H9 (cell line): ENCODE data around the gene ZNF474. TPM values are rescaled to one million over a fixed set of nuclear protein-coding genes. Genes with fewer than 3 reads are reported as not detected.
A peak's percentile ranks its signal among the peaks of the same experiment; 100 is the strongest.

Experiments used
- DNase-seq: peaks from one replicate; pipeline ENCODE4 v3.0.0-alpha.2; 2017
- H2AFZ ChIP-seq: one replicate; pipeline ENCODE4 v1.6.1; 2013; ENCODE audit warnings: mild to moderate bottlenecking, low read length, control low read depth, moderate library complexity
- H2AK5ac ChIP-seq: 2 replicates; pipeline ENCODE4 v1.6.1; 2013; ENCODE audit warnings: low read length, control low read depth, mixed read lengths; ENCODE audit not compliant: insufficient read length
- H2BK120ac ChIP-seq: one replicate; pipeline ENCODE4 v1.6.1; 2013; ENCODE audit warnings: low read depth, mild to moderate bottlenecking, low read length, control low read depth, inconsistent platforms; ENCODE audit not compliant: poor library complexity, severe bottlenecking
- H2BK12ac ChIP-seq: 2 replicates; pipeline ENCODE4 v1.6.1; 2013; ENCODE audit warnings: low read length, control low read depth, mixed read lengths, low read depth; ENCODE audit not compliant: insufficient read length
- H2BK15ac ChIP-seq: 2 replicates; pipeline ENCODE4 v1.6.1; 2013; ENCODE audit warnings: low read depth, low read length, control low read depth
- H2BK20ac ChIP-seq: one replicate; pipeline ENCODE4 v1.6.1; 2013; ENCODE audit warnings: low read depth, mild to moderate bottlenecking, low read length, control low read depth, inconsistent platforms; ENCODE audit not compliant: poor library complexity, severe bottlenecking
- H2BK5ac ChIP-seq: 2 replicates; pipeline ENCODE4 v1.6.1; 2013; ENCODE audit warnings: low read length, control low read depth, mixed read lengths; ENCODE audit not compliant: insufficient read length
- H3K14ac ChIP-seq: 2 replicates; pipeline ENCODE4 v1.6.1; 2013; ENCODE audit warnings: low read length, control low read depth; ENCODE audit not compliant: insufficient read depth
- H3K18ac ChIP-seq: 2 replicates; pipeline ENCODE4 v1.6.1; 2013; ENCODE audit warnings: low read depth, mild to moderate bottlenecking, mixed read lengths, low read length, control low read depth; ENCODE audit not compliant: insufficient read length
- H3K23ac ChIP-seq: 2 replicates; pipeline ENCODE4 v1.6.1; 2013; ENCODE audit warnings: low read length, control low read depth, mixed read lengths, low read depth; ENCODE audit not compliant: insufficient read length
- H3K23me2 ChIP-seq: 2 replicates; pipeline ENCODE4 v1.6.1; 2013; ENCODE audit warnings: low read depth, mild to moderate bottlenecking, mixed read lengths, low read length, control low read depth; ENCODE audit not compliant: insufficient read length, poor library complexity, severe bottlenecking
- H3K27ac ChIP-seq: 2 replicates; pipeline ENCODE4 v1.5.1; 2013; ENCODE audit warnings: low read length, control low read depth, mixed read lengths, low read depth; ENCODE audit not compliant: insufficient read length
- H3K27me3 ChIP-seq: 2 replicates; pipeline ENCODE4 v1.6.1; 2013; ENCODE audit warnings: low read length, control low read depth, inconsistent platforms; ENCODE audit not compliant: insufficient read depth
- H3K4ac ChIP-seq: 2 replicates; pipeline ENCODE4 v1.6.1; 2013; ENCODE audit warnings: low read depth, mild to moderate bottlenecking, control low read depth, inconsistent platforms, low read length, moderate library complexity
- H3K4me1 ChIP-seq: 2 replicates; pipeline ENCODE4 v1.6.1; 2013; ENCODE audit warnings: low read length, control low read depth, inconsistent platforms; ENCODE audit not compliant: insufficient read depth
- H3K4me2 ChIP-seq: 2 replicates; pipeline ENCODE4 v1.6.1; 2013; ENCODE audit warnings: low read length, control low read depth, mixed read lengths; ENCODE audit not compliant: insufficient read length, insufficient read depth
- H3K56ac ChIP-seq: 2 replicates; pipeline ENCODE4 v1.6.1; 2013; ENCODE audit warnings: low read depth, mild to moderate bottlenecking, mixed read lengths, low read length, control low read depth; ENCODE audit not compliant: insufficient read length
- H3K79me1 ChIP-seq: 2 replicates; pipeline ENCODE4 v1.6.1; 2013; ENCODE audit warnings: low read depth, mild to moderate bottlenecking, moderate library complexity, low read length, control low read depth, inconsistent platforms; ENCODE audit not compliant: insufficient read depth, poor library complexity, severe bottlenecking
- H3K79me2 ChIP-seq: 2 replicates; pipeline ENCODE4 v1.6.1; 2013; ENCODE audit warnings: low read length, control low read depth, inconsistent platforms; ENCODE audit not compliant: insufficient read depth
- H3K9ac ChIP-seq: 2 replicates; pipeline ENCODE4 v1.6.1; 2013; ENCODE audit warnings: low read length, control low read depth, mixed read lengths; ENCODE audit not compliant: insufficient read length; ENCODE audit errors: extremely low read depth
- H3K9me3 ChIP-seq: one replicate; pipeline ENCODE4 v1.6.1; 2013; ENCODE audit warnings: low read depth, low read length, inconsistent platforms; ENCODE audit not compliant: control insufficient read depth
- H3T11ph ChIP-seq: one replicate; pipeline ENCODE4 v1.6.1; 2013; ENCODE audit warnings: mild to moderate bottlenecking, low read length, control low read depth, inconsistent platforms
- H4K20me1 ChIP-seq: one replicate; pipeline ENCODE4 v1.6.1; 2013; ENCODE audit not compliant: control insufficient read depth, insufficient read length, insufficient read depth
- H4K5ac ChIP-seq: 2 replicates; pipeline ENCODE4 v1.6.1; 2013; ENCODE audit warnings: low read depth, mild to moderate bottlenecking, mixed read lengths, low read length, control low read depth; ENCODE audit not compliant: insufficient read length
- H4K8ac ChIP-seq: replicated peaks from 2 replicates; pipeline ENCODE4 v1.6.1; 2013; ENCODE audit warnings: low read length, control low read depth, mixed read lengths, low read depth; ENCODE audit not compliant: insufficient read length
- H4K91ac ChIP-seq: 2 replicates; pipeline ENCODE4 v1.6.1; 2013; ENCODE audit warnings: low read depth, mild to moderate bottlenecking, moderate library complexity, mixed read lengths, low read length, control low read depth; ENCODE audit not compliant: insufficient read length
- H3K27ac Mint-ChIP-seq, 3 experiments: 2 replicates in 2 of 3; 3 replicates in 1 of 3; pipeline ENCODE4 v1.8.0; 2020 to 2021; ENCODE audit warnings: mixed read lengths in 3 of 3, mild to moderate bottlenecking in 1 of 3, moderate library complexity in 1 of 3
- H3K27me3 Mint-ChIP-seq: 2 replicates; pipeline ENCODE4 v1.8.0; 2021; ENCODE audit warnings: low read depth, mild to moderate bottlenecking, moderate library complexity, mixed read lengths
- H3K36me3 Mint-ChIP-seq, 3 experiments: 2 replicates in 2 of 3; 3 replicates in 1 of 3; pipeline ENCODE4 v1.8.0; 2020 to 2021; ENCODE audit warnings: low read depth in 3 of 3, mixed read lengths in 3 of 3; ENCODE audit not compliant: insufficient read depth in 1 of 3
- H3K4me1 Mint-ChIP-seq, 2 experiments: 2 replicates each; pipeline ENCODE4 v1.8.0; 2020; ENCODE audit warnings: mixed read lengths in 2 of 2
- H3K4me3 Mint-ChIP-seq, 2 experiments: 2 replicates in 1 of 2; 3 replicates in 1 of 2; pipeline ENCODE4 v1.8.0; 2020 to 2021; ENCODE audit warnings: mild to moderate bottlenecking in 2 of 2, mixed read lengths in 2 of 2, moderate library complexity in 1 of 2
- H3K9me3 Mint-ChIP-seq, 2 experiments: 2 replicates in 1 of 2; 3 replicates in 1 of 2; pipeline ENCODE4 v1.8.0; 2020; ENCODE audit warnings: mild to moderate bottlenecking in 2 of 2, mixed read lengths in 2 of 2, moderate library complexity in 1 of 2
- CTCF ChIP-seq: fragments of 200-600 bp; sonication (generic); conservative IDR thresholded peaks from 3 replicates; pipeline ENCODE4 v1.8.0; 2021; ENCODE audit warnings: antibody characterized with exemption, mild to moderate bottlenecking
- WGBS: extraction: QIAGEN DNeasy Blood & Tissue Kit; methylation state at CpG from one replicate; pipeline ENCODE4 v1.1.7; 2013; ENCODE audit warnings: missing lambda C conversion rate, low lambda C conversion rate, mixed read lengths; ENCODE audit not compliant: insufficient read length; ENCODE audit errors: extremely low coverage; 5-methylcytosine and 5-hydroxymethylcytosine counted together
- total RNA-seq: library from RNA; stranded (reverse); gene quantifications from 2 replicates; pipeline ENCODE4 v1.2.1, GENCODE V29; 2021

The ZNF474 gene
- total RNA-seq, 1 experiment from 2014 or later = not detected

DNA sequence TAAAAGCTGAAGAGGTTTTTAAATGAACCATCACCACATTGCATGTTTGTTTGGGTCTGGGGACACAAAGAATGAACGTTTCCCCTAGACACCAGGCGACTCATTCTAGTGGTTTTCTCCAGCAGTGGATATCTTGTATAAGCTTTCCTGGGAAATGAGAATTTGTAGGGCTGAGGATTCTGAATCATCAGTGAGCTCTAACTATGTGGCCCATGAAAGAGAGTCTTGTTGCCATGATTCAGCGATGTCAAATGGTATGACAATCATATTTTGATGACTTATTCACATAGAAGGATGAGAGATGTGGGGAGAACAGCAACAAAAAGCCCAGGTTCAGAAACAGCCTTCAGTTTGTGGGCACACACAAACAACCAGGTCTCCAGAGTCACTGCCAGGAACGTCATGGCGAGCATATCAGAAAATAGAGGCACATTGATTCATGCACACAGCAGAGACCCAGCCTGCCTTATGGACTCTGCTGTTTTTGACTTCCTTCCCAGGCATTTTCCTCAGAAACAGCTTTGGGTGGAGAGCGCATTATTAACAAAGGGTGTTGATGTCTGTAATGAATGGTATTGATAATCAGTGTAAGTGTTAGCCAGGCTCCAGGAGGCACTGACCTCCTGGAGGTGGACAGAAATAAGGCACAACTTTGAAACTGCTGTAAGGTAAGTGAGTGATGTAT lies 13.3 kb downstream of the ZNF474 start:
- H3K27me3 ChIP-seq = no peaks in the 10 kb centered on the region
- no peaks in the 10 kb centered on the region for H3K9me3 ChIP-seq
- no peak overlapping the region for H3K18ac ChIP-seq
- H3K79me2 ChIP-seq = no peaks in the 10 kb centered on the region
- H3T11ph ChIP-seq = no peak overlapping the region
- Mint-ChIP-seq H3K9me3 (no peaks in the 10 kb centered on the region), H3K4me3 (no peak overlapping the region), H3K4me1 (peaks cover 0 to 3% of the 10 kb centered on the region in 2 experiments; a peak in 1 of 4 replicates), H3K36me3 (no peaks in the 10 kb centered on the region), H3K27me3 (no peaks in the 10 kb centered on the region), H3K27ac (peak overlapping the region in 1 of 3 experiments; percentile 57; a peak in 1 of 7 replicates)
- H2BK15ac ChIP-seq = no peak overlapping the region
- H3K4me1 ChIP-seq = no peaks in the 10 kb centered on the region
- no peak overlapping the region for H2BK12ac ChIP-seq
- H3K23ac ChIP-seq = no peak overlapping the region
- no peak overlapping the region for H4K5ac ChIP-seq
- no peak overlapping the region for H3K9ac ChIP-seq
- H3K23me2 ChIP-seq = no peaks in the 10 kb centered on the region
- no peak overlapping the region for H3K56ac ChIP-seq
- H3K79me1 ChIP-seq = no peaks in the 10 kb centered on the region
- H4K20me1 ChIP-seq = no peaks in the 10 kb centered on the region
- no peak for TF ChIP-seq CTCF
- no peak overlapping the region for H2BK120ac ChIP-seq
- WGBS = no CpG with 5 or more reads among the region's 6 CpGs
- H2AFZ ChIP-seq = no peak overlapping the region
- H4K91ac ChIP-seq = no peak overlapping the region
- no peak overlapping the region for H2AK5ac ChIP-seq
- H3K4me2 ChIP-seq = no peak overlapping the region
- no peak overlapping the region for H2BK5ac ChIP-seq
- no peak overlapping the region for H3K4ac ChIP-seq
- no peak overlapping the region for H4K8ac ChIP-seq
- H3K14ac ChIP-seq = no peak overlapping the region
- no peak overlapping the region for H3K27ac ChIP-seq
- DNase-seq = no peak
- H2BK20ac ChIP-seq = no peak overlapping the region
